Measurements from ENCODE around the gene SLC8A1.

DNA sequence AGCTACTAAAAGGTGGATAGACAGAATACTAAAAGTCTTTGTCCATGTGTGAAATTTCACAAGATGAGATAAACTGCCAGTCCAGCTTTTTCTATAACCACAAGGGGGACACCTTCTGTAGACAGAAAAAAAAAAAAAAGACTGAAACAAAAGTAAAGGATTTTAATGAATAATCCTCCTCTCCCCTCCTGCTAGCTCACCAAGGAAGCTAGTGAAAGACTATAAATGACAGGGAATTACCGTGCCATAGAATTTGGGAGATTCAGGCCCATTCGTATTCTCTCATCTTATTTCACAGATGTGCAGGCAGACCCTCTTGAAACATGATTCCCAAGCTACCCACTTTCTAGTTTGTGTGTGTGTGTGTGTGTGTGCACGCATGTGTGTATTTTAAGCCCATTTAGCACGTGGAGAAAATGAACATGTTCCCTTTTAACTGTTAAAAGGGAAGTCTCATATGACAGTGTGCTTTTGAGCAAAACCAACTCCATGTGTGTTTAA lies 36.3 kb upstream of the SLC8A1 start:
- TF ChIP-seq POLR2A (IDR thresholded peaks at IDR 0.05; ENCODE audit: low read length), result no peak
- TF ChIP-seq GATA1 (IDR thresholded peaks at IDR 0.05; ENCODE audit: low read depth, low read length), result no peak

Data from erythroblast (primary cell).